ENCODE results near the gene ATP8A2. TPM values are rescaled to one million over a fixed set of nuclear protein-coding genes. Genes with fewer than 3 reads are reported as not detected.

The ATP8A2 gene
- total and polyA plus RNA-seq, 9 of the 15 experiments (the other 6 are each of a cell fraction or from before 2014, with no cell fraction given), result under 0.01 to 0.33 (median 0.06) TPM; not detected in 4

DNA sequence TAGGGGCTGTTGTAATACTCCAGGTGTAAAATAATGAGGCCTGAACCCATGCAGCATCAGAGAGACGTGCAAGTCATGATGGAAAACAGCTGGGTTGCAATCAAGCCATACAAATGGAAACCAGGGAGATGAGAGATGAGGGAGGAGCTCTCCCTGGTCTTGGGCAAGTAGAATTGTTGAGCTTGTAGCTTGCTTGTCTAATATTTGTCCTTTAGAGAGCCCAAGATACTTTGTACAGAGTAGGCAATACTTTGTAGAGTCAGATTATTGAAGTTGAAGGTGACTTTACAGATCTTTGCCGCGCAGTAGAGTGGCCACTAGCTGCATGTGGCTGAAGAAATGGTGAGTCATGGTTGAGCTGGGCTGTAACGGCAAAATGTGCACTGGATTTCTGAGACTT lies 8.3 kb downstream of the ATP8A2 start (continued):
- TF ChIP-seq TAF1 (IDR thresholded peaks at IDR 0.05; ENCODE audit: control insufficient read depth, extremely low read depth, insufficient read depth, low read length, severe bottlenecking) (no peak), HDAC3 (IDR thresholded peaks at IDR 0.05; ENCODE audit: borderline replicate concordance, partially characterized antibody) (no peak), RBM25 (IDR thresholded peaks at IDR 0.05; ENCODE audit: low read depth, low read length, severe bottlenecking) (no peak), MTA1 (IDR thresholded peaks at IDR 0.05; ENCODE audit: borderline replicate concordance) (no peak)
- TF ChIP-seq, protein P1, sequence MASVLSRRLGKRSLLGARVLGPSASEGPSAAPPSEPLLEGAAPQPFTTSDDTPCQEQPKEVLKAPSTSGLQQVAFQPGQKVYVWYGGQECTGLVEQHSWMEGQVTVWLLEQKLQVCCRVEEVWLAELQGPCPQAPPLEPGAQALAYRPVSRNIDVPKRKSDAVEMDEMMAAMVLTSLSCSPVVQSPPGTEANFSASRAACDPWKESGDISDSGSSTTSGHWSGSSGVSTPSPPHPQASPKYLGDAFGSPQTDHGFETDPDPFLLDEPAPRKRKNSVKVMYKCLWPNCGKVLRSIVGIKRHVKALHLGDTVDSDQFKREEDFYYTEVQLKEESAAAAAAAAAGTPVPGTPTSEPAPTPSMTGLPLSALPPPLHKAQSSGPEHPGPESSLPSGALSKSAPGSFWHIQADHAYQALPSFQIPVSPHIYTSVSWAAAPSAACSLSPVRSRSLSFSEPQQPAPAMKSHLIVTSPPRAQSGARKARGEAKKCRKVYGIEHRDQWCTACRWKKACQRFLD (CRISPR knock-in tag; IDR thresholded peaks at IDR 0.05), result peak; percentile 83; the same call in 1 of the 2 replicates

DNA sequence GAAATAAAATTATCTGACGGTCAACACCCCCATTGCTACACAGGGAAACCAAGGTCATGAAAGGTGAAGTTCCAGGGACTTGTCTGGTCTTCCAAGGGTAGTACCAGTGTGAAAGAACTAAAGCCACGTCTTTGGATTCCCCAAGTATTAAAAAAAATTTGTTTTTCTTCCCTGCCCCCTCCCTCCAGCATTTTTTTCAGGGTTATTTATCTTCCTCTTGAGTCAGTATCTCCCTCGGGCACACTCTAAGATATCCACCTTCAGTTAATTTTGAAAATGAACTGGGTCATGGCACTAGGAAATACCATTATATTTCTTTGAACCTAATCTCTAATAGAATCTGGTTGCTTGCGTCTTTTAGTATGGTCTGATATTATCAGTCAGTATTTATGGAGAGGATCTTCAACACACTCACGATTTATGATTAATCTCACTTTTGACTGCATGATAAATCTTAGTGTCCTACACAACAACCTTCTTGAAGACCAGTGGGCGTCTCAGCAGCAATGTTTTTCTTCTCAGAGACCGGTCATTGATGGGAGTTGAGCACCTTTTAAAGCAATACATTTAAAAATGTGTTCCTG lies 9.1 kb downstream of the ATP8A2 start:
- DNase-seq (ENCODE audit: extremely low read depth in 1 of 4, low spot score in 3 of 4), result peak in 2 of 4 experiments; percentile 29 to 31
- Histone ChIP-seq H2AFZ (ENCODE audit: low read depth, low read length) (peak overlapping the region; percentile 89), H3K4me2 (ENCODE audit: insufficient read depth, low read length) (peak overlapping the region; percentile 45), H3K9me3 (replicated peaks; ENCODE audit: control insufficient read depth, insufficient read depth, low read depth, low read length) (no peaks in the 10 kb centered on the region; the same call in 1 of the 2 replicates), H3K27me3 (ENCODE audit: control insufficient read depth in 2 of 2, insufficient read depth in 2 of 2, low read length in 2 of 2) (no peaks in the 10 kb centered on the region), H3K4me1 (replicated peaks in 1 of 2; ENCODE audit: control insufficient read depth in 2 of 2, insufficient read depth in 2 of 2, low read length in 2 of 2) (peaks cover 12 to 39% of the 10 kb centered on the region in 2 experiments; a peak in 4 of 5 replicates), H3K4me3 (no peak overlapping the region), H3K9me1 (ENCODE audit: control insufficient read depth, insufficient read depth, low read length) (no peaks in the 10 kb centered on the region), H3K36me3 (ENCODE audit: control insufficient read depth, insufficient read depth, low read length) (no peaks in the 10 kb centered on the region), H4K20me1 (replicated peaks; ENCODE audit: control insufficient read depth, insufficient read depth, low read length) (no peaks in the 10 kb centered on the region), H3K9ac (ENCODE audit: insufficient read depth in 1 of 2, low read depth in 2 of 2, low read length in 2 of 2) (peak overlapping the region in 1 of 2 experiments; percentile 61; a peak in 2 of 4 replicates), H3K79me2 (ENCODE audit: control insufficient read depth, insufficient read depth, low read length) (no peaks in the 10 kb centered on the region), H3K27ac (ENCODE audit: extremely low read depth, low read depth, low read length) (peak overlapping the region; percentile 97)
- intact Hi-C loops (cut with micrococcal nuclease), result no loop called here
- 2% methylated on average over 7 of the region's 7 CpGs for WGBS (ENCODE audit: insufficient coverage, low coverage, missing lambda C conversion rate)
- in situ Hi-C loops (cut with MboI), result no loop called here
- CTCF ChIA-PET (ENCODE audit: low intra/inter-chr PET ratio), result no interaction called here
- FAIRE-seq, result no peak
- POLR2A ChIA-PET, result interaction anchor here (0.8 to 1.1 kb wide), 2 partner anchors 11 to 79 kb away, joined by 3 to 8 read pairs; partner anchors contain the start of gene NUP58
- BruUV-seq (replicated peaks), result no TSS peak
- peak; percentile 16 for ATAC-seq
- TF ChIP-seq, protein P2, sequence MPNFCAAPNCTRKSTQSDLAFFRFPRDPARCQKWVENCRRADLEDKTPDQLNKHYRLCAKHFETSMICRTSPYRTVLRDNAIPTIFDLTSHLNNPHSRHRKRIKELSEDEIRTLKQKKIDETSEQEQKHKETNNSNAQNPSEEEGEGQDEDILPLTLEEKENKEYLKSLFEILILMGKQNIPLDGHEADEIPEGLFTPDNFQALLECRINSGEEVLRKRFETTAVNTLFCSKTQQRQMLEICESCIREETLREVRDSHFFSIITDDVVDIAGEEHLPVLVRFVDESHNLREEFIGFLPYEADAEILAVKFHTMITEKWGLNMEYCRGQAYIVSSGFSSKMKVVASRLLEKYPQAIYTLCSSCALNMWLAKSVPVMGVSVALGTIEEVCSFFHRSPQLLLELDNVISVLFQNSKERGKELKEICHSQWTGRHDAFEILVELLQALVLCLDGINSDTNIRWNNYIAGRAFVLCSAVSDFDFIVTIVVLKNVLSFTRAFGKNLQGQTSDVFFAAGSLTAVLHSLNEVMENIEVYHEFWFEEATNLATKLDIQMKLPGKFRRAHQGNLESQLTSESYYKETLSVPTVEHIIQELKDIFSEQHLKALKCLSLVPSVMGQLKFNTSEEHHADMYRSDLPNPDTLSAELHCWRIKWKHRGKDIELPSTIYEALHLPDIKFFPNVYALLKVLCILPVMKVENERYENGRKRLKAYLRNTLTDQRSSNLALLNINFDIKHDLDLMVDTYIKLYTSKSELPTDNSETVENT (CRISPR knock-in tag; IDR thresholded peaks at IDR 0.05), result no peak
- 0 out of 2 replicates have a peak, but pooled peaks have one; percentile 15 for TF ChIP-seq NFE2 (IDR thresholded peaks at IDR 0.05; ENCODE audit: low read depth)
- no peak for TF ChIP-seq POLR2G (IDR thresholded peaks at IDR 0.05; ENCODE audit: low read depth, low read length)
- no peak for TF ChIP-seq NFIX (CRISPR knock-in tag; IDR thresholded peaks at IDR 0.05; ENCODE audit: low read depth)
- no peak for TF ChIP-seq SMARCA4 (IDR thresholded peaks at IDR 0.05)
- no peak for TF ChIP-seq SMARCC2 (IDR thresholded peaks at IDR 0.05; ENCODE audit: low read depth)
- TF ChIP-seq LEF1 (IDR thresholded peaks at IDR 0.05), result no peak
- TF ChIP-seq, protein P3, sequence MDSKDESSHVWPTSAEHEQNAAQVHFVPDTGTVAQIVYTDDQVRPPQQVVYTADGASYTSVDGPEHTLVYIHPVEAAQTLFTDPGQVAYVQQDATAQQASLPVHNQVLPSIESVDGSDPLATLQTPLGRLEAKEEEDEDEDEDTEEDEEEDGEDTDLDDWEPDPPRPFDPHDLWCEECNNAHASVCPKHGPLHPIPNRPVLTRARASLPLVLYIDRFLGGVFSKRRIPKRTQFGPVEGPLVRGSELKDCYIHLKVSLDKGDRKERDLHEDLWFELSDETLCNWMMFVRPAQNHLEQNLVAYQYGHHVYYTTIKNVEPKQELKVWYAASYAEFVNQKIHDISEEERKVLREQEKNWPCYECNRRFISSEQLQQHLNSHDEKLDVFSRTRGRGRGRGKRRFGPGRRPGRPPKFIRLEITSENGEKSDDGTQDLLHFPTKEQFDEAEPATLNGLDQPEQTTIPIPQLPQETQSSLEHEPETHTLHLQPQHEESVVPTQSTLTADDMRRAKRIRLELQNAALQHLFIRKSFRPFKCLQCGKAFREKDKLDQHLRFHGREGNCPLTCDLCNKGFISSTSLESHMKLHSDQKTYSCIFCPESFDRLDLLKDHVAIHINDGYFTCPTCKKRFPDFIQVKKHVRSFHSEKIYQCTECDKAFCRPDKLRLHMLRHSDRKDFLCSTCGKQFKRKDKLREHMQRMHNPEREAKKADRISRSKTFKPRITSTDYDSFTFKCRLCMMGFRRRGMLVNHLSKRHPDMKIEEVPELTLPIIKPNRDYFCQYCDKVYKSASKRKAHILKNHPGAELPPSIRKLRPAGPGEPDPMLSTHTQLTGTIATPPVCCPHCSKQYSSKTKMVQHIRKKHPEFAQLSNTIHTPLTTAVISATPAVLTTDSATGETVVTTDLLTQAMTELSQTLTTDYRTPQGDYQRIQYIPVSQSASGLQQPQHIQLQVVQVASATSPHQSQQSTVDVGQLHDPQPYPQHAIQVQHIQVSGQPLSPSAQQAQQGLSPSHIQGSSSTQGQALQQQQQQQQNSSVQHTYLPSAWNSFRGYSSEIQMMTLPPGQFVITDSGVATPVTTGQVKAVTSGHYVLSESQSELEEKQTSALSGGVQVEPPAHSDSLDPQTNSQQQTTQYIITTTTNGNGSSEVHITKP (IDR thresholded peaks at IDR 0.05; ENCODE audit: partially characterized antibody), result peak; percentile 48
- no peak for TF ChIP-seq HLTF (IDR thresholded peaks at IDR 0.05)

Data from K562 (cell line).